Activated CD4-positive, alpha-beta memory T cell treated with anti-CD3 and anti-CD28 coated beads, Interleukin-2, amount 10 ng/mL, durations not matched to agents 7 days and 5 days (primary cell): ENCODE results near the gene TRIML1. TPM values are rescaled to one million over a fixed set of nuclear protein-coding genes. Genes with fewer than 3 reads are reported as not detected.

Experiments used
- CTCF ChIA-PET: fragments of 350-600 bp; sonication (Branson Sonifier 250); formaldehyde crosslinking; loops from one replicate; lab custom pipeline; 2021; ENCODE audit warnings: antibody characterized with exemption, inconsistent platforms; lab: Charles Lee
- POLR2A ChIA-PET: fragments of 350-600 bp; sonication (Branson Sonifier 250); formaldehyde crosslinking; loops from one replicate; lab custom pipeline; 2021; ENCODE audit warnings: antibody characterized with exemption; lab: Charles Lee
- DNase-seq: peaks from one replicate; pipeline ENCODE4 v3.0.0-alpha.2; 2020
- H3K27ac Mint-ChIP-seq: one replicate; pipeline ENCODE4 v1.8.0; 2021; ENCODE audit warnings: mild to moderate bottlenecking, mixed read lengths
- H3K27me3 Mint-ChIP-seq: one replicate; pipeline ENCODE4 v1.8.0; 2021; ENCODE audit warnings: mixed read lengths
- H3K36me3 Mint-ChIP-seq: one replicate; pipeline ENCODE4 v1.8.0; 2021; ENCODE audit warnings: low read depth, mixed read lengths
- H3K4me1 Mint-ChIP-seq: one replicate; pipeline ENCODE4 v1.8.0; 2021; ENCODE audit warnings: mixed read lengths
- H3K4me3 Mint-ChIP-seq: one replicate; pipeline ENCODE4 v1.8.0; 2021; ENCODE audit warnings: mild to moderate bottlenecking, mixed read lengths
- H3K9me3 Mint-ChIP-seq: one replicate; pipeline ENCODE4 v1.8.0; 2021; ENCODE audit warnings: mixed read lengths
- total RNA-seq, 2 experiments: library from RNA; stranded (reverse); gene quantifications; one replicate each; pipeline ENCODE4 v1.2.3, GENCODE V29; 2021

The TRIML1 gene
- not detected for total RNA-seq

- POLR2A ChIA-PET, result no interaction called here
- H3K9me3 Mint-ChIP-seq, result peaks cover 9% of the 10 kb centered on the region
- no peak for DNase-seq
- H3K4me1 Mint-ChIP-seq, result no peaks in the 10 kb centered on the region
- H3K4me3 Mint-ChIP-seq, result no peak within 1 kb of the TSS
- no peak within 1 kb of the TSS for H3K27ac Mint-ChIP-seq
- H3K36me3 Mint-ChIP-seq, result no peaks in the 10 kb centered on the region
- CTCF ChIA-PET, result no interaction called here
- no peaks in the 10 kb centered on the region for H3K27me3 Mint-ChIP-seq
These were observed at the start of gene TRIML1 for GRCh38 chr4:188139141-188139540. Gene TRIML1, plus strand, starts transcription at chr4:188139441. Its CDS starts 118 bp downstream, at chr4:188139559.

- H3K9me3 Mint-ChIP-seq, result peaks cover 30% of the 10 kb centered on the region
- no peak overlapping the region for H3K4me3 Mint-ChIP-seq
- no peaks in the 10 kb centered on the region for H3K27me3 Mint-ChIP-seq
- ChIA-PET POLR2A (no interaction called here), CTCF (no interaction called here)
- H3K4me1 Mint-ChIP-seq, result no peaks in the 10 kb centered on the region
- no peaks in the 10 kb centered on the region for H3K36me3 Mint-ChIP-seq
- DNase-seq, result no peak
- H3K27ac Mint-ChIP-seq, result no peak overlapping the region
These were observed 46.4 kb upstream of the TRIML1 start for GRCh38 chr4:188092824-188093223.

- Mint-ChIP-seq H3K27ac (no peak overlapping the region), H3K4me3 (no peak overlapping the region), H3K27me3 (no peaks in the 10 kb centered on the region), H3K36me3 (no peaks in the 10 kb centered on the region), H3K4me1 (no peaks in the 10 kb centered on the region), H3K9me3 (peaks cover 23% of the 10 kb centered on the region)
- ChIA-PET POLR2A (no interaction called here), CTCF (no interaction called here)
- DNase-seq, result no peak
These were observed 32.8 kb upstream of the TRIML1 start for GRCh38 chr4:188106454-188106853.

GRCh38 chr4:188107931-188108843 lies 31.1 kb upstream of the TRIML1 start:
- Mint-ChIP-seq H3K4me3 (no peak overlapping the region), H3K27me3 (no peaks in the 10 kb centered on the region), H3K4me1 (no peaks in the 10 kb centered on the region), H3K36me3 (no peaks in the 10 kb centered on the region), H3K27ac (no peak overlapping the region), H3K9me3 (peaks cover 22% of the 10 kb centered on the region)
- ChIA-PET POLR2A (no interaction called here), CTCF (no interaction called here)
- no peak for DNase-seq

DNA sequence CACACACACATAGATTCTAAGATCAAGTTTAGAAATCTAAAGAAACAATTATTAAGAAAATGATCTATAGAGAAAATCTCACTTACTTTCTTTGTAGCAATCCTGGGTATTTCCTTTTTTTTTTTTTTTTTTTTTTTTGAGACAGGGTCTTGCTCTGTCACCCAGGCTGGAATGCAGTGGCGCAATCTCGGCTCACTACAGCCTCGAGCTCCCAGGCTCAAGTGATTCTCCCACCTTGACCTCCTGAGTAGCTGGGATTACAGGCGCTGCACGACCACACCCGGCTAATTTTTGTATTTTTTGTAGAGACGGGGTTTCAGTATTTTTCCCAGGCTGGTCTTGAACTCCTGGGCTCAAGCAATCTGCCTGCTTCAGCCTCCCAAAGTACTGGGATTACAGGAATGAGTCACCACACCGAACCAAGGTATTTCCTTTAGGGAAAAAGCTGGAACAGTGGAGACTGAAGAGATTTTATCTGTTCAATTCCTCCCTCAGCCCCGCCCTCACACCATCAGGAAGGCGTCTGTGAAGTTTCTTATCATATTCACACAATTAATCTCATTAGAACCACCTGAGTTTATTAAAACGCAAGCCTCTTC lies 30.0 kb upstream of the TRIML1 start, which contains the start of gene TRIML2:
TRIML2 (minus strand) TSS at position 447 of the 599 bp plus-strand sequence. CDS start 4,235 bp downstream, outside the sequence.
- H3K4me1 Mint-ChIP-seq, result no peaks in the 10 kb centered on the region
- CTCF ChIA-PET, result no interaction called here
- peaks cover 18% of the 10 kb centered on the region for H3K9me3 Mint-ChIP-seq
- H3K27me3 Mint-ChIP-seq, result no peaks in the 10 kb centered on the region
- POLR2A ChIA-PET, result no interaction called here
- no peak for DNase-seq
- H3K27ac Mint-ChIP-seq, result no peak within 1 kb of the TSS
- H3K36me3 Mint-ChIP-seq, result no peaks in the 10 kb centered on the region
- H3K4me3 Mint-ChIP-seq, result no peak within 1 kb of the TSS

DNA sequence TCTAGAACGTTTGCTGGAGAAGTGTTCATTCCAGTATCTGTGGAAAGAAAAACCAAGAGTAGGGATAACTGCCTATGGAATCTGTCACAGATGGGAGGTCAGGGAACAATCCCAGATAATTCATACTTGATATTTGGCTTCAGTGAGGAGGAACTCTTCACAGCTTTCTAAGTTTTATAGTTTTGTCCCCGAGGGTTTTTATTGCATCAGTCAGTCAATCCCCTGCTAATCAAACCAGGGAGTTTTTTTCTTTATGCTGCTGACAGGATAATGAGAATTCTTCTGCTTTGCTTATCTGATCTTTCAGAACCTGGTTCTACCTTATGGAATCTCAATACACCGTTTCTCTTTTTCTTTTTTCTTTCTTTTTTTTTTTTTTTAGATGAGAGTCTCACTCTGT lies 29.2 kb upstream of the TRIML1 start:
- Mint-ChIP-seq H3K36me3 (no peaks in the 10 kb centered on the region), H3K27me3 (no peaks in the 10 kb centered on the region), H3K4me1 (no peaks in the 10 kb centered on the region), H3K4me3 (no peak overlapping the region), H3K27ac (no peak overlapping the region), H3K9me3 (peaks cover 19% of the 10 kb centered on the region)
- ChIA-PET CTCF (no interaction called here), POLR2A (no interaction called here)
- DNase-seq, result no peak

DNA sequence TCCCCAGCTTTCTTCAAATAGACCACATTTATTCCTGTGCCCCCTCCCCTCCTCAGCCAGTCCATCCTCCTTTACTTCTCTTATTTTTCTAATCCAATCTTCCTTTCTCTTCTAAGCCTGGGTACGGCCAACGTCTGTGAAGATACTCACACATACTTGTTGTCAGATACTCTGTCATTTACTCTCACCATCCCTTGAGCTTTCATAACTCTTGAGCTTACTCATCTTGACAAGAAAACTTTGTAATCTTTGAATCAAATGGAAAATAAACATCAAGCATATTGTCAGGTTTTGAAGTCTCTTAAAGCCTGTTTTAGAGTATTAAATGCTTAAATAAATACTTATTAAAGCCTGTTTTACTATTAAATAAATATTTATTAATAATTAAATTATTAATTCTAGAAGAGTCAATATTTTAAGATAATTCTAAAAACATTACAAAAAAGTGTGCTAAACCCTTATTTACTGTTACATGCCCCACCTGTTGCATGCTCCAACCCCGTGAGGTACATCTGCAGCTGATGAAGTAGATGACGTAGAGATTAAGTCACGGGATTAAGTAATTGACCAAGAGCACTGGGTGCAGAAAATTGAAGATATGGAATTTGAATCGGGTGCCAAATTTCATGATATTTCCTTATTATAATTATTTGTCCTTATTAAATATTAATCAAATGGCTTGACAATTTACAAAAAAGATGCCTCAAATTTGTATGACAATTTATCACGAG lies 28.3 kb upstream of the TRIML1 start:
- H3K36me3 Mint-ChIP-seq, result no peaks in the 10 kb centered on the region
- ChIA-PET CTCF (no interaction called here), POLR2A (no interaction called here)

GRCh38 chr4:188111955-188112354 lies 27.3 kb upstream of the TRIML1 start:
- Mint-ChIP-seq H3K36me3 (no peaks in the 10 kb centered on the region), H3K27ac (no peak overlapping the region), H3K27me3 (no peaks in the 10 kb centered on the region), H3K9me3 (peaks cover 14% of the 10 kb centered on the region), H3K4me1 (no peaks in the 10 kb centered on the region), H3K4me3 (no peak overlapping the region)
- CTCF ChIA-PET, result no interaction called here
- DNase-seq, result no peak
- POLR2A ChIA-PET, result no interaction called here

More for the DNA sequence above, 28.3 kb upstream of the TRIML1 start:
- DNase-seq, result no peak
- no peaks in the 10 kb centered on the region for H3K4me1 Mint-ChIP-seq
- no peak overlapping the region for H3K27ac Mint-ChIP-seq
- no peaks in the 10 kb centered on the region for H3K27me3 Mint-ChIP-seq
- peaks cover 14% of the 10 kb centered on the region for H3K9me3 Mint-ChIP-seq
- H3K4me3 Mint-ChIP-seq, result no peak overlapping the region

DNA sequence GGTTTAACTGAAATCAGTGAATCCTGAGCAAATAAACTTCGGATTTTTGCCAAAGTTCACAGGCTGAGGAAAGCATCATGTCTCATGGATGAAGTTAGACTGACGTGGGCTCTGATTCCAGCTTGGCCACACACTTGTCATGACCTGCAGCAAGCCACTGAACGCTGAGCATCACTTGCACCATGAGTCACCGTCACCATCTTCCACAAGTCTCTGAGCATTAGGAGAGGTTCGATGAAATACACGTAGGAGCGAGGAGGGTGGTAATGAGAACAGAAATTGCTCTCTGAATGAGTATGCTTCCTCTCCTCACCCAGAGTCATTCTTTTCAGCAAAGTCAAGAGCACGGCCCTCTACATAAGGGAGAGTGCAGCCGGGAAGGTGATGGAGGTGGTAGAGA lies 26.1 kb upstream of the TRIML1 start:
- Mint-ChIP-seq H3K4me1 (no peaks in the 10 kb centered on the region), H3K36me3 (no peaks in the 10 kb centered on the region), H3K4me3 (no peak overlapping the region), H3K9me3 (peaks cover 17% of the 10 kb centered on the region), H3K27ac (no peak overlapping the region), H3K27me3 (no peaks in the 10 kb centered on the region)
- POLR2A ChIA-PET, result no interaction called here
- CTCF ChIA-PET, result no interaction called here
- no peak for DNase-seq

- H3K27ac Mint-ChIP-seq, result no peak overlapping the region
- H3K4me1 Mint-ChIP-seq, result no peaks in the 10 kb centered on the region
- no peaks in the 10 kb centered on the region for H3K36me3 Mint-ChIP-seq
- no peak for DNase-seq
- ChIA-PET POLR2A (no interaction called here), CTCF (no interaction called here)
- H3K9me3 Mint-ChIP-seq, result peaks cover 25% of the 10 kb centered on the region
- no peaks in the 10 kb centered on the region for H3K27me3 Mint-ChIP-seq
- no peak overlapping the region for H3K4me3 Mint-ChIP-seq
These were observed 21.5 kb upstream of the TRIML1 start for GRCh38 chr4:188117631-188118324.

DNA sequence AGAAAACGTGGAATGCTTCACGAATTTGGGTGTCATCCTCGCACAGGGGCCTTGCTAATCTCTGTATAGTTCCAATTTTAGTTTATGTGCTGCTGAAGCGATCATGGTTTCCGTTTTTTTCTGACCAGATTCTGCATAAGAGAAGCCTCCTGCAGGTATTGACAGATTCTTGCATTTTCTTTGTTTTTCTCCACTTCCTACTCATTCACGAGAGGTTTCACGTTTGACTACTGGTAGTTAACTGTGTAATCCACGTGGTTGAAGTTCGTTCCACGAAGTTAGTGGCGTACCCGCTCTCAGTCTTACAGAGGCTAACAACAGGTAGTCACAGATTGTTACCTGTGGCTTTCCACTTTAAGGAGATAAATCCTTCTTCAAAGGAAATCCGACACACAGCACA lies 17.7 kb upstream of the TRIML1 start:
- Mint-ChIP-seq H3K4me3 (no peak overlapping the region), H3K4me1 (no peaks in the 10 kb centered on the region), H3K36me3 (no peaks in the 10 kb centered on the region), H3K27me3 (no peaks in the 10 kb centered on the region), H3K27ac (no peak overlapping the region), H3K9me3 (peaks cover 18% of the 10 kb centered on the region)
- POLR2A ChIA-PET, result no interaction called here
- CTCF ChIA-PET, result no interaction called here
- no peak for DNase-seq

- Mint-ChIP-seq H3K4me1 (no peaks in the 10 kb centered on the region), H3K27me3 (no peaks in the 10 kb centered on the region), H3K36me3 (no peaks in the 10 kb centered on the region), H3K27ac (no peak overlapping the region), H3K4me3 (no peak overlapping the region), H3K9me3 (peaks cover 17% of the 10 kb centered on the region)
- ChIA-PET POLR2A (no interaction called here), CTCF (no interaction called here)
- no peak for DNase-seq
These were observed 11.9 kb upstream of the TRIML1 start for GRCh38 chr4:188127214-188127874.
